Activated naive CD4-positive, alpha-beta T cell treated with anti-CD3 and anti-CD28 coated beads, Interleukin-2, amount 10 ng/mL, durations not matched to agents 7 days and 5 days (primary cell): Measurements from ENCODE around the gene BEAN1.

ENCODE experiments used
- CTCF ChIA-PET: fragments of 350-600 bp; sonication (Branson Sonifier 250); formaldehyde crosslinking; loops from one replicate; lab custom pipeline; 2021; ENCODE audit warnings: antibody characterized with exemption; lab: Charles Lee
- DNase-seq: peaks from one replicate; pipeline ENCODE4 v3.0.0-alpha.2; 2020
- H3K27ac Mint-ChIP-seq: one replicate; pipeline ENCODE4 v1.8.0; 2021; ENCODE audit warnings: mild to moderate bottlenecking, moderate library complexity, mixed read lengths
- H3K27me3 Mint-ChIP-seq: one replicate; pipeline ENCODE4 v1.8.0; 2021; ENCODE audit warnings: mild to moderate bottlenecking, mixed read lengths
- H3K36me3 Mint-ChIP-seq: one replicate; pipeline ENCODE4 v1.8.0; 2021; ENCODE audit warnings: mixed read lengths
- H3K4me1 Mint-ChIP-seq: one replicate; pipeline ENCODE4 v1.8.0; 2021; ENCODE audit warnings: mixed read lengths
- H3K4me3 Mint-ChIP-seq: one replicate; pipeline ENCODE4 v1.8.0; 2021; ENCODE audit warnings: mild to moderate bottlenecking, moderate library complexity, mixed read lengths
- H3K9me3 Mint-ChIP-seq: one replicate; pipeline ENCODE4 v1.8.0; 2021; ENCODE audit warnings: mixed read lengths

The BEAN1 gene

GRCh38 chr16:66525396-66526180 is 98.5 kb downstream of the BEAN1 start:
- Mint-ChIP-seq H3K9me3 (no peaks in the 10 kb centered on the region), H3K4me3 (no peak overlapping the region), H3K27ac (peak overlapping the region; percentile 24), H3K36me3 (peaks cover 10% of the 10 kb centered on the region), H3K27me3 (no peaks in the 10 kb centered on the region), H3K4me1 (peaks cover 84% of the 10 kb centered on the region)
- peak; percentile 14 for DNase-seq
- CTCF ChIA-PET = interaction anchor here (1.9 to 6.3 kb wide), 3 partner anchors 14 to 43 kb away, joined by 5 to 39 read pairs (median 5); partner anchors contain the start of genes CKLF and TK2

DNA sequence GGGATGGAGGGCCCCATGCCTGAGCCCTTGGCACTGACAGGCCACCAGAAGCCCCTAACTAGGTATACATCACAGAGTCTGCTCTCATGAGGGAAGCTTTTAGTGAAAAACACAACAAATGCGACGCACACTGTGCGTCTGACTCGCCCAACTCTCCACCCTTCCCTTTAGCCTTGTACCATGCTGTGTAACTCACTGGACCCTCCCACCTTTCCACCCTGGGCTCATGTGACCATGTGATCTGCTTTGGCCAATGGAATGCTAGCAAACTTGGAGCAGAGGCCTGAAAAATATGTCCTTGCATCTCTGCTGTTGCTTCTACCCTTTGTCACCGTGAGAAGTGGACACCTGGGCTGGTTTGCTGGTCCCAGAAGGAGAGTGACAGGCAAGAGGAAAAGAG is 101.2 kb downstream of the BEAN1 start:
- CTCF ChIA-PET = interaction anchor here (1.2 to 1.3 kb wide), 2 partner anchors 8 to 16 kb away, joined by 3 read pairs; no protein-coding TSS in a partner anchor
- peak; percentile 16 for DNase-seq
- Mint-ChIP-seq H3K4me3 (no peak overlapping the region), H3K27ac (no peak overlapping the region), H3K9me3 (no peaks in the 10 kb centered on the region), H3K36me3 (peaks cover 10% of the 10 kb centered on the region), H3K27me3 (no peaks in the 10 kb centered on the region), H3K4me1 (peaks cover 57% of the 10 kb centered on the region)

DNA sequence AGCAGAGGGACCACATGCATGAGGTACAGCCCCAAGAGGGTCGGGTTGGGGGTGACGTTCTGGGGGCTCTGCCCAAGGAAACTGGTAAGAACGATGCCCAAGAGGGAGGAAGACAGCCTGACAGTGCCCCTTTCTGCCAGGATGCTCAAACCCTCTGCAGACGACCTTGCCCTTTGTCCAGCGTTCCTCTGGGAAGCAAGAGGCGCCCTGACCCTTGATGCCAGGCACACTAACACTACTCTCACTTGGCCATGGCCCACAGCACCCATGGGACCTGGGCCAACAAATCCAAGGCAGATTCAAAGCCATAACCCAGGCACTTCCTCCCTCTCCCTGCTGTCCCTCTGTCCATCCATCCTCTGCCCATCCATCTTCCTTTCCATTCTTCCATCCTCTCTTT is 102.4 kb downstream of the BEAN1 start:
- no peak overlapping the region for H3K27ac Mint-ChIP-seq

More for the DNA sequence above, 102.4 kb downstream of the BEAN1 start:
- no peak for DNase-seq
- H3K36me3 Mint-ChIP-seq = peaks cover 9% of the 10 kb centered on the region
- H3K9me3 Mint-ChIP-seq = no peaks in the 10 kb centered on the region
- H3K4me1 Mint-ChIP-seq = peaks cover 45% of the 10 kb centered on the region
- CTCF ChIA-PET = interaction anchor here (0.9 kb wide), 1 partner anchor 123 kb away, joined by 3 read pairs; no protein-coding TSS in a partner anchor
- H3K27me3 Mint-ChIP-seq = peaks cover 4% of the 10 kb centered on the region
- H3K4me3 Mint-ChIP-seq = no peak overlapping the region
